PC-3 (cell line): ENCODE data around the gene SLC34A1. TPM values are rescaled to one million over a fixed set of nuclear protein-coding genes. Genes with fewer than 3 reads are reported as not detected.
"Not testable (repeated sequence)": the region's sequence is repeated elsewhere in the genome, so short reads cannot be mapped to it uniquely, and the experiment has no call there.

Experiments
- ATAC-seq: fragments of 200-7000 bp; cut with Tn5 transposase; 2 replicates; pipeline ENCODE4 v1.9.1; 2020; ENCODE audit warnings: mild to moderate bottlenecking, moderate library complexity
- BruUV-seq: library from RNA; stranded (reverse); fragments of 400-500 nt; replicated peaks from 2 replicates; lab custom pipeline; 2021; lab: Mats Ljungman, UMichigan
- CTCF ChIA-PET: fragments of 300-600 bp; sonication (Branson Sonifier 250); formaldehyde crosslinking; loops from one replicate; lab custom pipeline; 2022; ENCODE audit warnings: antibody characterized with exemption; lab: Charles Lee
- POLR2A ChIA-PET: fragments of 300-600 bp; sonication (Branson Sonifier 250); formaldehyde crosslinking; loops from one replicate; lab custom pipeline; 2022; ENCODE audit warnings: antibody characterized with exemption; ENCODE audit not compliant: unreplicated experiment; lab: Charles Lee
- DNase-seq: peaks from one replicate; pipeline ENCODE4 v3.0.0-alpha.2; 2015
- H2AFZ ChIP-seq: fragments of 300-600 bp; sonication (generic); 2 replicates; pipeline ENCODE4 v1.6.0; 2016; ENCODE audit warnings: antibody characterized with exemption, low read length
- H3F3A ChIP-seq: fragments of 300-600 bp; sonication (generic); one replicate; pipeline ENCODE4 v1.6.0; 2017; ENCODE audit warnings: antibody characterized with exemption, low read length, control low read depth, mild to moderate bottlenecking; ENCODE audit not compliant: unreplicated experiment
- H3K27ac ChIP-seq: fragments of 300-600 bp; sonication (generic); 2 replicates; pipeline ENCODE4 v1.5.1; 2016; ENCODE audit warnings: mild to moderate bottlenecking, low read length
- H3K27me3 ChIP-seq: fragments of 300-600 bp; sonication (generic); 2 replicates; pipeline ENCODE4 v1.6.1; 2016; ENCODE audit warnings: low read length, mixed read lengths
- H3K36me3 ChIP-seq: fragments of 300-600 bp; sonication (generic); 2 replicates; pipeline ENCODE4 v1.6.1; 2016; ENCODE audit warnings: low read depth, mixed run types, low read length, mixed read lengths
- H3K4me1 ChIP-seq: fragments of 300-600 bp; sonication (generic); 2 replicates; pipeline ENCODE4 v1.5.1; 2016; ENCODE audit warnings: low read length; ENCODE audit not compliant: insufficient read depth
- H3K4me2 ChIP-seq: fragments of 300-600 bp; sonication (generic); 2 replicates; pipeline ENCODE4 v1.6.0; 2016; ENCODE audit warnings: low read length
- H3K4me3 ChIP-seq: fragments of 300-600 bp; sonication (generic); 2 replicates; pipeline ENCODE4 v1.5.1; 2016; ENCODE audit warnings: mild to moderate bottlenecking, low read length, mixed read lengths
- H3K79me2 ChIP-seq: fragments of 300-600 bp; sonication (generic); 2 replicates; pipeline ENCODE4 v1.6.1; 2017; ENCODE audit warnings: low read length, mixed read lengths
- H3K9ac ChIP-seq: fragments of 300-600 bp; sonication (generic); 2 replicates; pipeline ENCODE4 v1.6.0; 2016; ENCODE audit warnings: mild to moderate bottlenecking, low read length
- H3K9me2 ChIP-seq: fragments of 300-600 bp; sonication (generic); replicated peaks from 2 replicates; pipeline ENCODE4 v1.6.1; 2016; ENCODE audit warnings: mixed run types, low read length, mixed read lengths
- H3K9me3 ChIP-seq: fragments of 300-600 bp; sonication (generic); 2 replicates; pipeline ENCODE4 v1.6.1; 2016; ENCODE audit warnings: low read length, mixed read lengths
- H4K20me1 ChIP-seq: fragments of 300-600 bp; sonication (generic); 2 replicates; pipeline ENCODE4 v1.6.1; 2016; ENCODE audit warnings: low read length, mixed read lengths
- CTCF ChIP-seq: fragments of 300-600 bp; sonication (generic); conservative IDR thresholded peaks from 2 replicates; pipeline ENCODE4 v1.5.1; 2017; ENCODE audit warnings: antibody characterized with exemption, low read depth, mild to moderate bottlenecking, low read length
- EZH2 ChIP-seq: fragments of 300-600 bp; sonication (generic); IDR thresholded peaks from one replicate; pipeline ENCODE4 v1.6.1; 2017; ENCODE audit warnings: antibody characterized with exemption, mild to moderate bottlenecking, low read length; ENCODE audit not compliant: unreplicated experiment
- EZH2phosphoT487 ChIP-seq: fragments of 300-600 bp; sonication (generic); IDR thresholded peaks from 2 replicates; pipeline ENCODE4 v1.6.1; 2018; ENCODE audit warnings: mild to moderate bottlenecking, antibody characterized with exemption, low read length, borderline replicate concordance
- intact Hi-C: fragments of 100-400 bp; cut with micrococcal nuclease; formaldehyde crosslinking; loops from 2 replicates; pipeline ENCODE4 v1.9.0; 2023
- total RNA-seq: library from RNA; depleted of rRNA; stranded (reverse); fragments of >200 nt; gene quantifications from 2 replicates; pipeline ENCODE4 v1.2.3, GENCODE V29; 2014

The SLC34A1 gene
- total RNA-seq, 1 experiment from 2014 or later, result 0.07 TPM

GRCh38 chr5:177414481-177414880 lies 30.2 kb downstream of the SLC34A1 start:
- ATAC-seq, result no peak
- Histone ChIP-seq H3K36me3 (no peaks in the 10 kb centered on the region), H3K9ac (no peak overlapping the region), H3K79me2 (no peaks in the 10 kb centered on the region), H3K27ac (no peak overlapping the region), H3F3A (no peaks in the 10 kb centered on the region), H2AFZ (no peak overlapping the region), H3K9me3 (no peaks in the 10 kb centered on the region), H3K9me2 (no peaks in the 10 kb centered on the region), H3K4me2 (no peak overlapping the region), H3K4me1 (no peaks in the 10 kb centered on the region), H3K27me3 (no peaks in the 10 kb centered on the region), H4K20me1 (no peaks in the 10 kb centered on the region), H3K4me3 (no peak overlapping the region)
- BruUV-seq, result no TSS peak
- CTCF ChIA-PET, result no interaction called here
- TF ChIP-seq EZH2 (no peak), EZH2phosphoT487 (no peak), CTCF (no peak)
- no peak for DNase-seq
- POLR2A ChIA-PET, result no interaction called here
- intact Hi-C loops, result no loop called here

GRCh38 chr5:177417081-177417480 lies 32.8 kb downstream of the SLC34A1 start:
- H4K20me1 ChIP-seq, BruUV-seq, H3K9ac ChIP-seq, H2AFZ ChIP-seq, H3K4me2 ChIP-seq, H3K4me3 ChIP-seq, intact Hi-C loops, CTCF ChIA-PET, H3F3A ChIP-seq, H3K9me3 ChIP-seq, H3K4me1 ChIP-seq, H3K36me3 ChIP-seq, H3K79me2 ChIP-seq, POLR2A ChIA-PET, H3K27ac ChIP-seq, H3K27me3 ChIP-seq, H3K9me2 ChIP-seq, ATAC-seq, DNase-seq: not testable (repeated sequence)

- H3K36me3 ChIP-seq, result no peaks in the 10 kb centered on the region
- no peaks in the 10 kb centered on the region for H3K79me2 ChIP-seq
- no TSS peak for BruUV-seq
- DNase-seq, result no peak
- H3K9me2 ChIP-seq, result no peaks in the 10 kb centered on the region
- H2AFZ ChIP-seq, result no peak overlapping the region
- no peak overlapping the region for H3K9ac ChIP-seq
- no peaks in the 10 kb centered on the region for H3K4me1 ChIP-seq
- TF ChIP-seq EZH2 (no peak), CTCF (no peak), EZH2phosphoT487 (no peak)
- no peak for ATAC-seq
- no peak overlapping the region for H3K4me3 ChIP-seq
- ChIA-PET CTCF (no interaction called here), POLR2A (no interaction called here)
- H3K4me2 ChIP-seq, result no peak overlapping the region
- no peaks in the 10 kb centered on the region for H3K27me3 ChIP-seq
- H3K27ac ChIP-seq, result no peak overlapping the region
- intact Hi-C loops, result no loop called here
- no peaks in the 10 kb centered on the region for H4K20me1 ChIP-seq
- no peaks in the 10 kb centered on the region for H3K9me3 ChIP-seq
- H3F3A ChIP-seq, result no peaks in the 10 kb centered on the region
Measured at GRCh38 chr5:177419046-177419445, 34.8 kb downstream of the SLC34A1 start.

- H3K4me2 ChIP-seq, H3K9me2 ChIP-seq, H3K36me3 ChIP-seq, H4K20me1 ChIP-seq, ATAC-seq, H3K27ac ChIP-seq, H3K4me3 ChIP-seq, H2AFZ ChIP-seq, BruUV-seq, H3K4me1 ChIP-seq, H3K79me2 ChIP-seq, H3K9me3 ChIP-seq, H3K9ac ChIP-seq, H3F3A ChIP-seq, intact Hi-C loops, DNase-seq, CTCF ChIA-PET, H3K27me3 ChIP-seq, POLR2A ChIA-PET: not testable (repeated sequence)
Measured at GRCh38 chr5:177420472-177420871, 36.2 kb downstream of the SLC34A1 start.
